Epithelial cell of proximal tubule (primary cell): ENCODE data around the gene DIAPH1. TPM values are rescaled to one million over a fixed set of nuclear protein-coding genes. Genes with fewer than 3 reads are reported as not detected.

Experiments used
- DNase-seq: peaks from one replicate; pipeline ENCODE4 v3.0.0-alpha.2; 2011; ENCODE audit warnings: low read depth
- H3K4me3 ChIP-seq: 2 replicates; pipeline ENCODE4 v1.5.1; 2011; ENCODE audit warnings: low read depth, mild to moderate bottlenecking, low read length
- total RNA-seq: library from RNA; depleted of rRNA; stranded (reverse); fragments of >200 nt; gene quantifications from 2 replicates; pipeline ENCODE4 v1.2.3, GENCODE V29; 2015
- TF ChIP-seq, protein P1 (sequence below): conservative IDR thresholded peaks from 2 replicates; pipeline ENCODE4 v1.5.1; 2012; ENCODE audit warnings: low read depth, mild to moderate bottlenecking, low read length

DIAPH1 gene
- total RNA-seq, 1 donor from 2014 or later: 94.0 TPM

DNA sequence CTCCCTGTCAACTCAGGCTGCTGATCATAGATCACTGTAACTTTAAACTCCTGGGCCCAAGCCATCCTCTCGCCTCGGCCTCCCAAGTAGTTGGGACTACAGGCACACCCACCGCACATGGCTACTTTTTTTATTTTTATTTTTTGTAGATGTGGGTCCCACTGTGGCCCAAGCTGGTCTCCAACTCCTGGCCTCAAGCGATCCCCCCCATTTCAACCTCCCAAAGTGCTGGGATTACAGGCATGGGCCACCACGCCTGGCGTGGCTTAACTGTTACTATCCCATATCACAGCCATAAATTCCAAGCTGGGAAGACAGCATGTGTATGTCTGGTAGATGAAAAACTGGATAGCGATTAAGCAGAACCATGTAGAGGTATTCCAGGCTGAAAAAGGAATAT, 16.8 kb upstream of the DIAPH1 start:
- peak overlapping the region; percentile 67 for H3K4me3 ChIP-seq
- no peak for DNase-seq

DNA sequence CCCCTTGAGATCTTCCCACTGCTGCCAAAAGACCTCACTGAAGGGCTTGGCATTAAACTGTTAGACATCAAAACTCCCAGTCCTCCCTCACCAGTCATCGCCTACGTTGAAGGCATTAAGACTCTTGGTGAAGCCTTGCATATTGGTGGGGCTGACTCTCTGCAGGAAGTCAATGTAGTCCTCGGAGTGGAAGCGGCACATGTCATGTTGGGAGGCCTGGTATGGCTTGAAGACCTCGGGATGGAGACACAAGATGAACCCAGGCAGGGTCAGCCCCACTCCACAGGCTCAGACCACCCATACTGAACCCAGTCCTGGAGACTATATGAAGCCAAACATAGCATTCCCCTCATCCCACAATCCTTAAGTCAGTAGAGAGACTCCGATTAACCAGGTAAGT, 15.9 kb upstream of the DIAPH1 start:
- TF ChIP-seq, protein P1, sequence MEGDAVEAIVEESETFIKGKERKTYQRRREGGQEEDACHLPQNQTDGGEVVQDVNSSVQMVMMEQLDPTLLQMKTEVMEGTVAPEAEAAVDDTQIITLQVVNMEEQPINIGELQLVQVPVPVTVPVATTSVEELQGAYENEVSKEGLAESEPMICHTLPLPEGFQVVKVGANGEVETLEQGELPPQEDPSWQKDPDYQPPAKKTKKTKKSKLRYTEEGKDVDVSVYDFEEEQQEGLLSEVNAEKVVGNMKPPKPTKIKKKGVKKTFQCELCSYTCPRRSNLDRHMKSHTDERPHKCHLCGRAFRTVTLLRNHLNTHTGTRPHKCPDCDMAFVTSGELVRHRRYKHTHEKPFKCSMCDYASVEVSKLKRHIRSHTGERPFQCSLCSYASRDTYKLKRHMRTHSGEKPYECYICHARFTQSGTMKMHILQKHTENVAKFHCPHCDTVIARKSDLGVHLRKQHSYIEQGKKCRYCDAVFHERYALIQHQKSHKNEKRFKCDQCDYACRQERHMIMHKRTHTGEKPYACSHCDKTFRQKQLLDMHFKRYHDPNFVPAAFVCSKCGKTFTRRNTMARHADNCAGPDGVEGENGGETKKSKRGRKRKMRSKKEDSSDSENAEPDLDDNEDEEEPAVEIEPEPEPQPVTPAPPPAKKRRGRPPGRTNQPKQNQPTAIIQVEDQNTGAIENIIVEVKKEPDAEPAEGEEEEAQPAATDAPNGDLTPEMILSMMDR: no peak
- H3K4me3 ChIP-seq: no peak overlapping the region

More for the DNA sequence above, 16.8 kb upstream of the DIAPH1 start:
- TF ChIP-seq, protein P1: no peak

DNA sequence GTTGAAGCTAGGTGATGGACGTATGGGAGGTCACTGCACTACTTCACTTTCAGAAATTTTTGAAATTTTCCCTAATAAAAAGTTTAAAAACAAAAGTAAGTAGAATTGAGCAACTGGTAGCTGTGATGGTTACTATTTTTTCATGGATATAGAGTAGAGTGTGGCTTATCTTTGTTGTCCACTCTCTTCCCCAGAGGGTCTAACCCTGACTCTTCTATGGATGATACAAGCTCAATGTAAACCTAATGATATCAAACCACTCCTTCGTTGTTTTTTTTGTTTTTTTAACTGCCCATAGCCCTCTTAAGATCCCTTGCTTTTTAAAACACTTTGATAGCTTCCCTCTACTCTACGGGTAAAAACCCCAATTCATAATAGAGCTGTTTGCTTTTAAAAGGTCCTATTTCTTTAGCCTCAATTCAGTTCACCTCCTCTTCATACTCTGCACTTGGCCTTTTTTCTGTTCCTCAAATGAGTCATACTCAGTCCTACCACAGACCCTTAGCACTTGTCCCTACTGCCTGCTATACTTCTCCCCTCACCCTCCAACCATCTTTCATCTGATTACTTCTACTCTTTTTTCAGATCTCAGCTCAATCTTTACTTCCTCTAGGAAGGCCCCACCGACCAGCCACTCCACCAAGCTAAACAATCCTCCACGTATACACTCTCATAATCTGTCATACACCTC, 15.2 kb upstream of the DIAPH1 start:
- no peak for DNase-seq
- no peak overlapping the region for H3K4me3 ChIP-seq
- TF ChIP-seq, protein P1: no peak

More for the DNA sequence above, 15.9 kb upstream of the DIAPH1 start:
- DNase-seq: no peak

DNA sequence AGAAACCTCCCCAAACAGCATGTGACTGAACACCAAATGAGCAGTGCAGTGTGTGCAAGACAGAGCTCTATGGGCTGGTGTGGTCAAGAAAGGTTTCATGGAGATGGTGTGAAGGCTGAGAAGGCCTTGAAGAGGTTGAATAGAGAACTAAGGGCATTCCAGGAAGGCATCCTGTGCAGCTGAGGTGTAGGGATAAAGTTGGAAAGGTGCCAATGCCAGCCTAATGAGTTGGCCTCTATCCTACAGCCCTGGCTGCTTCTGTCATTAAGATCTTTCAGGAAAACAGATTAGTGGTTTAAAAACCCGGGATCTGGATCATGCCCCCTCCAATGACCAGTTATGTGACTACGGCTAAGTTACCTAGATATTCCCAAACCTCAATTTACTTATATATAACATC, 13.8 kb upstream of the DIAPH1 start:
- TF ChIP-seq, protein P1: no peak
- H3K4me3 ChIP-seq: no peak overlapping the region
- DNase-seq: no peak

DNA sequence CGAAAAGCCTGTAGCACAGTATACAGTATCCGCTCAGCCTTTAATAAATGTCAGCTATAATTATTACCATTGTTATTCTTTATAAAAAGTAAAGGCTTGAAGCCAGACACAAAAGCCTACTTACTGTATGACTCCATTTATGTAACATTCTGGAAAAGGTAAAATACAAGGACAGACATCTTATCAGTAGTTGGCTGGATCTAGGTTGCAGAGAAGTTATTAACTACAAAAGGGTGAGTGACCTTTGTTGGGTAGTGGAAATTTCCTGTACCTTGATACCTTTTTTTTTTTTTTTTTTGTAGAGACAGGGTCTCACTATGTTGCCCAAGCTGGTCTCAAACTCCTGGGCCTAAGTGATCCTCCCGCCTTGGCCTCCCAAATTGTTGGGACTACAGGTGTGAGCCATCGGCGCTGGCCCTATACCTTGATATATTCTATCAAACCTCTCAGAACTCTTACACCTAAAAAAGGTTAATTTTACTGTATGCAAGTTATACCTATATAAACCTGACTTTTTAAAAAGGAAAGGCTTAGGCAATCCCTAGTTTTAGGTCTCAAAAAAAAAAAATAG, 11.9 kb upstream of the DIAPH1 start:
- DNase-seq: no peak
- no peak overlapping the region for H3K4me3 ChIP-seq
- TF ChIP-seq, protein P1: no peak

DNA sequence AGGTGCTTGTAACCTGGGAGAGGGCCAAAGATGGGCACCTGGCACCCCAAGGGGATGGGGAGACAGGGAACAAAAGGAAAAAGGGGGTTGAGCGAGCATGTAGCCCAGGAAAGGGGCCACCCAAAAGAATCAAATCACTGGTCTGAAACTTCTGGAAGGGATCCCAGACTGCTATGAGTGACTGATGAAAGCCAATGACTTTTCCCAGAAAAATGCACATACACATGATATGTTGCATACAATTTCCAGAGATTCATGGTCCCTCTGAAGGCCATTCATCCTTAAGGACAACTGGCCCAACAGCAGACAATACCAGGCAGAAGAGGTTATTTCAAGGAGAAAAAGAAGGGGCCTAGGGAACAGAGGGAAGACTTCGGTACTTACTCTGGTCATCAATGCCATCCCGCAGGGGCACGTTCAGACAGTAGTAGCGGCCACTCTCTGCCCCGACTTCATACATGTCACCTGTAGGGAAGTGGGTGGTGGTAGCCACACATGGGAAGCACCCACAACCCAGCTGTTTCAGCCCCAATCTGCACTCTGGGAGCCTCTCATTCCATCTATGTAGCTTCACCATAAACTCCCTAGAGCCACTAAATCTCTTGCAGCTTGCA, 9.5 kb upstream of the DIAPH1 start:
- TF ChIP-seq, protein P1: no peak
- no peak for DNase-seq
- no peak overlapping the region for H3K4me3 ChIP-seq
